Inflammatory macrophage treated with lipopolysaccharide for 1 hour (primary cell): ENCODE measurements around the gene PRAMEF18.
"Not testable (repeated sequence)": the region's sequence is repeated elsewhere in the genome, so short reads cannot be mapped to it uniquely, and the experiment has no call there.

Source experiments
- DNase-seq, 2 donors: peaks; one replicate each; pipeline ENCODE4 v3.0.0-alpha.2; 2020 to 2022

The PRAMEF18 gene, protein sequence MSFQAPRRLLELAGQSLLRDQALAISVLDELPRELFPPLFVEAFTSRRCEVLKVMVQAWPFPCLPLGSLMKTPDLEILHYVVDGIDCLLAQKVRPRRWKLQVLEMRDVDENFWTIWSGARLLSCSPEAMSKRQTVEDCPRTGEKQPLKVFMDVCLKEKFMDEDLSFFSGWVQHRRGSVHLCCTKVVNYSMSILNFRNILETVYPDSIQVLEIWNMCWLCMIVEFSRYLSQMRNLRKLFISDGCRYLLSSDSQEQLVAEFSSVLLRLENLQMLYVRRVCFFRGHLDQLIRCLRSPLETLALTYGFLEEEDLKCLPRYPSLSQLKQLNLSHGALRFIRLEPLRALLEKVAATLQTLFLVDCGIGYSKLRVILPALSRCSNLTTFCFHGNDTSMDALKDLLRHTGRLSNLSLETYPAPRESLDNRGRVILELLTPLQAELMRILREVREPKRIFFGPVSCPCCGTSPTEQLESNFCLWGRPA

DNA sequence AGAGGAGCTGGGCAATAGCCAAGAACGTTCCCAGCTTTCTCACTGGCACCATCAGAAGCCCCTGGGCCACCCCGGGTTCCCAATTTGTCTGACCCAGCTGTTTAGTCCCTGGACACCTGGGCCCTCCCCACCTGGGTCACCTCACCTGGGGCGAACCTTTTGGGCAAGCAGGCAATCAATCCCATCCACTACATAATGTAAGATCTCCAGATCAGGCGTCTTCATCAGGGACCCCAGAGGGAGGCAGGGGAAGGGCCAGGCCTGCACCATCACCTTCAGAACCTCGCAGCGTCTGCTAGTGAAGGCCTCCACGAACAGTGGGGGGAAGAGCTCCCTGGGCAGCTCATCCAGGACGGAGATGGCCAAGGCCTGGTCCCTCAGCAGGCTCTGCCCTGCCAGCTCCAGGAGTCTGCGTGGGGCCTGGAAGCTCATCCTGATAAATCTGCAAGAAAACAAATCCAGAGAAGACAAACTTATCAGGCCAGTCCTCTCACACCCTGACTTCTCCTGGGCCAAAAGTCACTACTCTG is at the start of gene PRAMEF18:
PRAMEF18 (minus strand) TSS at position 480 of the 530 bp plus-strand sequence; CDS start at position 432, 48 bp downstream.
- DNase-seq, result not testable (repeated sequence)

DNA sequence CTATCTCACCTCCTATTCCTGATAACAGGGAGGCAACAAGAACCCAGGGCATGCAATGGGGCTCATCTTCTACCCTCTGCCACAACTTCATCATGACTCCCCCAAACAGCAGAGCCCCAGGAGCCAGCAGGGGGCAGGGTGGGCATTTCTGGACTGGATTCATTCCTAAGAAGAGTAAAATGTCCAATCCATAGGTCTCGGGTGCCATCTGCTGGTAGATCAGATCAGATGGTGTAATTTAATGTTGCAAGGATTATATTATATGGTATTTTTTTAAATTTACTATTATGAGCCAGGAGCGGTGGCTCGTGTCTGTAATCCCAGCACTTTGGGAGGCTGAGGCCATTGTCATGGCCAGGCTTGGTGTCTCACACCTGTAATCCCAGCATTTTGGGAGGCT is 39.2 kb upstream of the PRAMEF18 start:
- DNase-seq, result not testable (repeated sequence)

DNA sequence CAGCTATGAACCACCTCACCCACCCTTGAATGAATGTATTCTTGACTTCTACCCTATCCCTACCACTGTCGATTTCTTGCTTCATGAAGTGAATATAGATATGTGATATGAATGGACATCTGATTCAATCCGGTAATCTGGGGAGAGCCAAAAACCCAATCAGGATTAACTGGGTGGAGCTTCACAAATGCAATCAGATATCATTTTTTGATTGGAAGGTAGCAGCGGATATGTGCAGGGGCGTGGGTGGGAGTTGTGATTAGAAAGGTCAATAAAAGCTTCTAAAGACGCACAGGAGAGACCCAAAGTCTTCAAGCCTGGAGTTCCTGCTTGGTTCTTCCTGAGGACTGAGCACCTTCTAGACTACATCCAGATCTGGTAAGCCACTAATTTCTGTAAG is 27.9 kb upstream of the PRAMEF18 start, which contains the start of gene PRAMEF5:
PRAMEF5 (plus strand) TSS at position 301 of the 400 bp plus-strand sequence. CDS start 5,071 bp downstream, outside the sequence.
- not testable (repeated sequence) for DNase-seq

DNA sequence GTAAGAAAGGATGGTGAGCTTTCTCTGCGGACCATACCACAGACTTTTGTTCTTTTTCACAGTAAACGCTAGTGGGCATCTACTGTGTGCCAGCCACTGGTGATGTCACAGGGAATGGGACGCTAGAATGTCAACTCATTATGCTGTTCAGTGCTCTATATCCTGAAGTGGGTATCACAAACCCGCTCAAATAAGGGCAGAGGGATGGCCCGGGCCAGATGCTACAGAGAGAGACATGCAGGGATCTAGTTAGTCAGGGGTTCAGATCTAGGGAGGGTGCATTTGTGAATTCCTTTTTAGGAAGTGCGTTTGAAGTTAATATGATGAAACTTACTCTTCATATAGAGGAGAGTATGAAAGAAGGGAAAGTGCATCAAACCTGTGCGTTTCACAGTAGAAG is 21.2 kb upstream of the PRAMEF18 start:
- not testable (repeated sequence) for DNase-seq

DNA sequence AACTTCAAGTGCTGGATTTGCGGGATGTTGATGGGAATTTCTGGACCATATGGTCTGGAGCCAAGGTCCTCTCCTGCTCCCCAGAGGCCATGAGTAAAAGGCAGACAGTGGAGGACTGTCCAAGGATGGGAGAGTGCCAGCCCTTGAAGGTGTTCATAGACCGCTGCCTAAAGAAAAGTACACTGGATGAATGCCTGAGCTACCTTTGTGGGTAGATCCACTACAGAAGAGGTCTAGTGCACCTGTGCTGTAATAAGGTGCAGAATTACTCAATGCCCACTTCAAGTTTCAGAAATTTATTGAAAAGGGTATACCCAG is 20.6 kb upstream of the PRAMEF18 start:
- DNase-seq, result not testable (repeated sequence)

DNA sequence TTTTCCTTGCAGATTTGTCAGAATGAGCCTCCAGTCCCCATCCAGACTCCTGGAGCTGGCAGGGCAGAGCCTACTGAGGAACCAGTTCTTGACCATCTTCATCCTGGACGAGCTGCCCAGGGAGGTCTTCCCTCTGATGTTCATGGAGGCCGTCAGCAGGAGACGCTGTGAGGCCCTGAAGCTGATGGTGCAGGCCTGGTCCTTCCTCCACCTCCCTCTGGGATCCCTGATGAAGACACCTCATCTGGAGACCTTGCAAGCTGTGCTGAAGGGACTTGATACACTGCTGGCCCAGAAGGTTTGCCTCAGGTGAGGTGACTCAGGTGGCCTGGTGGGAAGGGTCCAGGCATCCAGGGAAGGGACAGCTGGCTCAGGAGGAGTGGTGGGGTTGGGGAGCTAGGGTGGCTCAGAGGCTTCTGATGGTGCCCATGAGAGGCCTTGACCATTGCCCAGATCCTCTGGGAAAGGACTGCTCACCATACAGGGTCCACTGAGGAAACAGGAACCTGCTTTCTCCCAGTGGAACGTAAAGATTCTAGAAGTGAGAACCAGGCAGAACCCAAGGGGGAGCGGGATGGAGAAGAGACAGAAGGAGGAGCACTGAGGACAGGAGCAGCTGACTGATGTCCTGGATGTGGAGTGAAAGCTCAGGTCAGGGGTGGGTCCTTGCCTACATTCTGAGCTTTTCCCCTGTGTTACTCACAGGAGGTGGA is 20.0 kb upstream of the PRAMEF18 start:
- DNase-seq, result not testable (repeated sequence)

DNA sequence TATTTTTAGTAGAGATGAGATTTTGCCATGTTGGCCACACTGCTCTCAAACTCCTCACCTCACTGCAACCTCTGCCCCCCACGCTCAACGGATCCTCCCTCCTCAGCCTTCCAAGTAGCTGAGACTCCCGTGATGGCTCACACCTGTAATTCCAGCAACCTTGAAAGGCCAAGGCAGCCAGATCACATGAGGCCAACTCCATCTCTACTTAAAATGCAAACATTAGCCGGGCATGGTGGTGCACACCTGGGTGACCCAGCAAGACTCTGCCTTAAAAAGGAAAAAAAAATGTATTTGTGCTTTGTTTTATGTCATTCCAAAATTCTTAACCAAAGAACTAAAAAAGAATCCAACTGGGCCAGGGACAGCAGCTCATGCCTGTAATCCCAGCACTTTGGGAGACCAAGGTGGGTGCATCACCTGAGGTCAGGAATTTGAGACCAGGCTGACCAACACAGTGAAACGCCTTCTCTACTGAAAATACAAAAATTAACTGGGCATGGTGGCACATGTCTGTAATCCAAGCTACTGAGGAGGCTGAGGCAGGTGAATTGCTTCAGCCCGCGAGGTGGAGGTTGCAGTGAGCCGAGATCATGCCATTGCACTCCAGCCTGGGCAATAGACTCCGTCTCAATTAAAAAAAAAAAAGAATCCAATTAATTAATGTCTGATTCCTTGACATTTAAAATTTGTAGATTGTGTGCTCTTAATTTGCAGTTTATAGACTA is 17.7 kb upstream of the PRAMEF18 start:
- not testable (repeated sequence) for DNase-seq

DNA sequence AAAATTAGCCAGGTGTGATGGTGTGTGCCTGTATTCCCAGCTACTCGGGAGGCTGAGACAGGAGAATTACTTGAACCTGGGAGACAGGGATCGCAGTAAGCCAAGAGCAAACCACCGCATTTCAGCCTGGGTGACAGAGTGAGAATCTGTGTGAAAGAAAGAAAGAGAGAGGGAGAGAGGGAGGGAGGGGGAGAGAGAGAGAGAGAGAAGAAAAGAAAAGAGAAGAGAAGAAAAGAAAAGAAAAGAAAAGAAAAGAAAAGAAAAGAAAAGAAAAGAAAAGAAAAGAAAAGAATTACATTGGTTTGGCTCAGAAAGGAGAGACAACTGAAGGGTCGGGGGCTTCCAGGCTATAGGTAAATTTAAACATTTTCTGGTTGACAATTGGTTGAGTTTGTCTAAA is 13.7 kb upstream of the PRAMEF18 start:
- not testable (repeated sequence) for DNase-seq

DNA sequence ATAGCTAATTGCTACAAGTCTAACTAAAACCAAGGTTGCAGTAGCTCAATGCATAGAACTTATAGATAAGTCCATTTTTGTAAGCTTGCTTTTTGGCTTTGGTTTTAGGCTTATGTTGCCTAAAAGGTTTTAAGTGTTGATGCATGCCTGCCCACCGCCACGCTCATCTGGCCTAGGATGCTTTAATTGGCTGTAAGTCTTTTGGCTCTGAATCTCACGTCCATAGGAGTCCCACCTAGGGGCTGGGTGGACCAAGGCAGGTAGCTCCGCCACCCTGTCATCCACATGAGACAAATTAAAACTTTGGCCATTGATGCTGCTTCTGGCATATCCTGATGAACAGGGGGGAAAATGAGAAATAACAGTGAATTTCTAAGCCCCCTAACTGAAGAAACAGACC is 11.6 kb upstream of the PRAMEF18 start:
- DNase-seq, result not testable (repeated sequence)

DNA sequence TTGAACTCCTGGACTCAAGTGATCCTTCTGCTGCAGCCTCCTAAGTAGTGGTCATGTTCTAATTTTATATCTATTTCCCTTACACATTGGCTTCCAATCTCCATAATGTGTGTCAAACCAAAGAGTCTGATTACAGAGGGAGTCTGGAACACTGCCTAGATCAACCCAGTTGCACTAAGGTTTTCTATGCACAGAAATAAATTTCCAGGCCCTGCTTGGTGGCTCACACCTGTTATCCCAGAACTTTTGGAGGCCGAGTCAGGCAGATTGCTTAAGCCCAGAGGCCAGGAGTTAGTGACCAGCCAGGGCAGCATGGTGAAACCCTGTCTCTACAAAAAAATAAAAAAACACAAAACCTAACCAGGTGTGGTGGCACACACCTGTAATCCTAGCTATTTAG is 8.1 kb upstream of the PRAMEF18 start:
- not testable (repeated sequence) for DNase-seq

DNA sequence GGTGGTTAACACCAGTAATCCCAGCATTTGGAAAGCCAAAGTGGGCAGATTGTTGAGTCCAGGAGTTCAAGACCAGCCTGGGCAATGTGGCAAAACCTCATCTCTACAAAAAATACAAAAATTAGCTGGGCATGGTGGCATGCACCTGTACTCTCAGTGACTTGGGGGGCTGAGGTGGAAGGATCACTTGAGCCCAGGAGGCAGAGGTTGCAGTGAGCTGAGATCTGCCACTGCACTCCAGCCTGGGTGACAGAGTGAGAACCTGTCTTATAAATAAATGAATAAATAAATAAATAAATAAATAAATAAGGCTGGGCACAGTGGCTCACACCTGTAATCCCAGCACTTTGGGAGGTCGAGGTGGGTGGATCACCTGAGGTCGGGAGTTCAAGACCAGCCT is 6.1 kb upstream of the PRAMEF18 start:
- not testable (repeated sequence) for DNase-seq

DNA sequence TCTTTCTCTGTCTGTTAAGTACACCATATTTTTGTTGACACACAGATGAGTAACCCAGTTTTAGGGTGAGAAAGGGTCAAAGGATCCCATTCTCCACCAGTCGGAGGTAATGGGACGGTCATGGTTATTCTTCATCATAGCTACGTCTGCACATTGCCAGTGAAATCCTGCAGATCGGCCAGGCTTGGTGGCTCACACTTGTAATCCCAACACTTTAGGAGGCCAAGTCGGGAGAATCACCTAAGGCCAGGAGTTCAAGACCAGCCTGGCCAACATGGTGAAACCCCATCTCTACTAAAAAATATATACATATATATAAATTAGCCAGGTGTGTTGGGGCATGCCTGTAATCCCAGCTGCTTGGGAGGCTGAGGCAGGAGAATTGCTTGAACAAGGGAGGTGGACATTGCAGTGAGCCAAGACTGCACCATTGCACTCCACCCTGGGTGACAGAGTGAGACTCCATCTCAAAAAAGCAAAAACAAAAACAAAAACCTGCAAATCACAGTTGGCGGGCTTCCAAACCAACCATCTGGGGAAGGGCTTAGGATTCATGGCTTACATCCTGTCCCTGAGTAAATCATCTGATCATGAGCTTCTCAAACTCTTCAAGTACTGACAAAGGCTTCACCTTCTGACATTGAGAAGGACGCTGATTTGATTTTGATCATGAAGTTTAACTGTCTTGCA is 5.3 kb upstream of the PRAMEF18 start:
- not testable (repeated sequence) for DNase-seq

DNA sequence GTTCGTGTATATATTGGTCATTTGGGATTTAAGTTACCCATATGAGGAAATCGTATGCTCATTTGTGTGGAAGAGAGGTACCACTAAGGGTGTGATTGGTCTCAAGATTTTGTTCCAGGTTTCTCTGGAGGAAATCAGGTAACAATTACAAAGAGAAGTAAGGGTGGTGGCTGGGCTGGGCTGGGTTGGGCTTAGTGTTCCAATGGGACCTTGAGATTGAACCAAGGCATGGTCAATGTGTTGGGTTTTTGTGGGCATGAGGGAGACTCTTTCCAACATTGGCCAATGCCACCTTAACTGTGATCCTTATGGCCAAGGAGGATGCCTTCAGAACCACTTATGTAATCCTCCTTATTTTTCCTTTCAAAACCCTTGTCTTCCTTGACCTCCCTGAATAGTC is 4.6 kb upstream of the PRAMEF18 start:
- DNase-seq, result not testable (repeated sequence)

DNA sequence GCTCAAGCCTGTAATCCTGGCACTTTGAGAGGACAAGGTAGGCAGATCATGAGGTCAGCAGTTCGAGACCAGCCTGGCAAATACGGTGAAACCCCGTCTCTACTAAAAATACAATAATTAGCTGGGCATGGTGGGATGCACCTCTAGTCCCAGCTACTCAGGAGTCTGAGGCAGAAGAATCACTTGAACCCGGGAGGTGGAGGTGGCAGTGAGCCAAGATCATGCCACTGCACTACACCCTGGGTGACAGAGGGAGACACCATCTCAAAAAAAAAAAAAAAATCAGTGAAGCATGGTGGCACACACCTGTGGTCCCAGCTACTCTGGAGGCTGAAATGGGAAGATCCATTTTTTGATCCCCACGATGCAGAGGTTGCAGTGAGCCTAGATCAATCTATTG is 4.1 kb upstream of the PRAMEF18 start:
- not testable (repeated sequence) for DNase-seq

DNA sequence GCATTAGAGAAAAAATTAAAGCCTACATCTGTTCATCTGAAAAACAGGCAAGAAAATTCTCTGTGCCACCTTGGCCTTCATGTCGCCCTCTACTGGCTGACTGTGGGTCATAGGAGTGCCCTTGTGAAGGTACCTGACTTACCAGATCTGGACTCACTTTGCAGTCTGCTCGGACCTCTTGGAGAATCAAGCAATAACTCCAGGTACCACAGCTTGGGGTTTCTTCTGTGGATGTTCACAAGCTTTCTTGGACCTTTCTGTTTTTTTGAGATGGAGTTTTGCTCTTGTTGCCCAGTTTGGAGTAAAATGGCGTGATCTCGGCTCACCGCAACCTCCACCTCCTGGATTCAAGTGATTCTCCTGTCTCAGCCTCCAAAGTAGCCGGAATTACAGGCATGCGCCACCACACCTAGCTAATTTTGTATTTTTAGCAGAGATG is 2.4 kb upstream of the PRAMEF18 start:
- DNase-seq, result peak; percentile 5 to 44

DNA sequence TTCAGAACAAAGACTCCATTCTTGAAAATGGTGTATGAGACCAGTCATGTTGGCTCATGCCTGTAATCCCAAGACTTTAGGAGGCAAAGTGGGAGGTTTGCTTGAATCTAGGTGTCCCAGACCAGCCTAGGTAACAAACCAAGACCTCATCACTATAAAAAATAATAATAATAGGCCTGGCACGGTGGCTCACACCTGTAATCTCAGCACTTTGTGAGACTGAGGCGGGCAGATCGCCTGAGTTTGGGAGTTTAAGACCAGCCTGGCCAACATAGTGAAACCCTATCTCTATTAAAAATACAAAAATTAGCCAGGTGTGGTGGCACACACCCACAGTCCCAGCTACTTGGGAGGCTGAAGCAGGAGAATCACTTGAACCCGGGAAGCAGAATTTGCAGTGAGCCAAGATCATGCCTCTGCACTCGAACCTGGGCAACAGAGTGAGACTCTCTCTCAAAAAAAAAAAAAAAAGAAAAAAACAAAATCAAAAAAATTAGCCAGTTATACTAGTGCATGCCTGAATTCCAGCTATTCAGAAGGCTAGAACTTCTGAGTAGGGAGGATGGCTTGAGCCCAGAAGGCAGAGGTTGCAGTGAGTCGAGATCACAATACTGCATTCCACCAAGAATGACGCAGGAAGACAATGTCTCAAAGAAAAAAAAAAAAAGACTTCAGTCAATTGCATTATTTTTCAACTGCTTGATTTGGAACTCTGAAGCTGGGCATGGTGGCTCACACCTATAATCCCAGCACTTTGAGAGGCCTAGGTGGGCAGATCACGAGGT is 1.5 kb upstream of the PRAMEF18 start:
- not testable (repeated sequence) for DNase-seq

DNA sequence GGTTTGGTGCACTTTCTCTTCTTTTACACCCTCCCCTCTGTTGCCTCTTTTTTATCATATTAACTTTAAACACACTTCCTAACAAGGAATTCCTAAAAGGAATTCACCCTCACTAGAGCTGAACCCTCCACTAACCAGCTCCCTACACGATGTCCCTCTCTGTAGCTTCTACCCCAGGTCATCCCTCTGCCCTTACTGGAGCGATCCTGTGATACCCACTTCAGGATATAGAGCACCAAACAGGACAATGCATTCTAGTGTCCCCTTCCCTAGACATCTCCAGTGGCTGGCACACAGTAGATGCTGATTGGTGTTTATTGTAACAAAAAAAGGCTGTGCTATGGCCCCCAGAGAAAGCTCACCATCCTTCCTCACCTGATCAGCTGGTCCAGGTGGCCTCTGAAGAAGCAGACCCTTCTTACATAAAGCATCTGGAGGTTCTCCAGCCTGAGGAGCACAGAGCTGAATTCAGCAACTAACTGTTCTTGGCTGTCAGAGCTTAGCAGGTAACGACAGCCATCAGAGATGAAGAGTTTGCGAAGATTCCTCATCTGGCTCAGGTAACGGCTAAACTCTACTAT is 1.4 kb downstream of the PRAMEF18 start:
- no peak for DNase-seq

DNA sequence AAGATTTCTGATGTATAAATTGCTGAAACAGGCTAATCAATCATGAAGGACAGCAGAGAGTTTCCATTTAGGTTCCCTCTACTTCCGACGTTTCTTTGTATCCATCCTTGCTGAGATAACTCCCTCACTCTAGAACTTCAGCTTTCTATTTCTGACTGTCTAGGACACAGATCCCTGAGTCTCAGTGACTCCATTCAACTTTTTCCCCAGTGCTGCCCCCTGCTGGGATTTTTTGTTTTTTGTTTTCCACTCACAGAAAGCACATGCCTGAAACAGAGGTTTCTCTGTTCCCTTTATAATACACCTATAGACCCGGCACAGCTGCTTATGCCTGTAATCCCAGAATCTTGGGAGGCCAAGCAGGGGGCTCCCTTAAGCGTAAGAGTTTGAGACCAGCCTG is 3.2 kb downstream of the PRAMEF18 start:
- DNase-seq, result not testable (repeated sequence)

DNA sequence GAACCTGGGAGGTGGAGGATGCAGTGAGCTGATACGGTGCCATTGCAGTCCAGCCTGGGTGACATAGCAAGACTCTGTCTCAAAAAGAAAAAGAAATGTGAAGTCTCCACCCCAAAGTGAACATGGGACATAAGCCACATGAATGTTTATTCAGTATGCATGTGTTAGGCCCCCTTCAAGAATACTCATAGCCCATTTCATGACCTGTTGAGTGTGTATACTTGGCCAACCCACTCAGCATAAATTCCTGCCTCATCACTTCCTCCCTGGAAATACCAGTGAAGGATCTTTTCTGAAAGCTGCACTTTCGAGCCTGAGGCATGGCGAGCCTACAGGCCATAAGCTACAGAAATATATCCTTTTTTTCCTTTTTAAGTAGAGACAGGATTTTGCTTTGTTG is 6.8 kb downstream of the PRAMEF18 start:
- DNase-seq, result not testable (repeated sequence)

DNA sequence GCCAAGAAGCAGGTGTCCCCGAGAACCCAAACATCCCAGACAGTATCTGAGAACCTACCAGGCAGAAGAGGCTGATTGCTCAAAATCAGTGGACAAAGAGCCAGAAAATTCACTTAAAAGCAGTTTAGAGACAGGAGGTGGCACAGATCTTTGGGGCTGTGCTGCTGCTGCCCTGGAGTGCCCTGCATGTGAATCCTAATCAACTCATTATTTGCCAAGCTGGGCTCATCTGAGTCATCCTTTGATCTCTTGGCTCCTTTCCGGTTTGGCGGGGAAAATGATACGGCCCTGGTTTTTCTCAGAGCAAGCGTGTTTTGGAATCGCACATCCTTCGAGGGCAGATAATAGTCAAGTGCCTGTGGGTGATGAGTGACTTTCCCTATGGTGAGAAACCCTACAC is 9.3 kb downstream of the PRAMEF18 start:
- DNase-seq, result not testable (repeated sequence)

DNA sequence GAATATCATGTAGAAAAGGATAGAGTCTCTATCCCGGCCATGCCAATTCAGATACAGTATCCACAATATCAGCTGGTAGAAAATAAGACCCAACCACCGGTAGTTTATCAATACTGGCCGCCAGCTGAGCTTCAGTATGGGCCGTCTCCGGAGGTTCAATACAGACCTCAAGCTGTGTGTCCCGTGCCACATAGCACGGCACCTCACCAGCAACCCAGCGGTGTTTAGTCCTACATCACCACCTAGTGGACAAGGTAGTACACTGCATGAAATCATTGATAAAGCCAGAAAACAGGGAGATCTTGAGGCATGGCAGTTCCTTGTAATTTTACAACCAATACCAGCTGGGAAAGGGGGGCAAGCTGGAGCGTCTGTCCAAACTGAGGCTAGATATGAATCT is 17.2 kb downstream of the PRAMEF18 start:
- not testable (repeated sequence) for DNase-seq
